Measurements from ENCODE around the gene ZNF423. TPM values are rescaled to one million over a fixed set of nuclear protein-coding genes. Genes with fewer than 3 reads are reported as not detected.

ZNF423 gene
- total RNA-seq, 1 donor from 2014 or later, result 10.6 TPM

DNA sequence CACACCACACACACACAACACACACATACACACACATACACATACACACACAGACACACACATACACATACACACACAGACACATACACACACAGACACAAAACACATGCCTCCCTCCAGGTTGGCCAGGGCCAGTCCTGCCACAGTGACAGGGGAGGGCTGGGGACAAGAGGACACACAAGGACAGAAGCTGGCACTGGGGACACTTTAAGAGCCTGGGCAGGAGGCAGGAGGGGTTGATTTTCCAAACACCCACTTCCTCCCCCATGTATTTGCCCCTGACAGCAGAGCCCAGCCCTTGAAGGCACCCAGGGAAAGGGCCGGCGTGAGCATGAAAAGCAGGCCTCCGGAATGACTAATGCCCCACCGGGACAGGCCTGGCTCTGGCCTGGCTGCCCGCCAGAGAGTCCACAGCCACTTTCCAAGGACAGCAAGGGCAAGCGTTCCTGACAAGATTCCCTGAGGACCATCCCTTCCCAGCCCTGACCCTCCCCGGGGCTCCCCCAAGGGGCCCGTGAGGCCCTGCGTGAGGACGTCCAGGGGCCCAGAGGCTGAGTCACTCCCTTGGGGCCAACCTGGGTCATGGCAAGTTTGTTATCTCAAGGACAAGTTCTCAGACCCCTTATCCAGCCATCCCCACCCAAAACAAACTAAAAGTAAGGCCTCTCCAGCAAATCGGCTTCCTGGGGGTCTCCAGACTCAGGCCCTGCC, 235.6 kb downstream of the ZNF423 start:
- H3K4me3 ChIP-seq (ENCODE audit: insufficient read depth, low read depth, low read length), result no peak overlapping the region
- peaks cover 2% of the 10 kb centered on the region for H3K36me3 Mint-ChIP-seq (ENCODE audit: low read depth, unreplicated experiment)
- H3K79me2 ChIP-seq (ENCODE audit: insufficient read depth, low read length), result no peaks in the 10 kb centered on the region
- H3K27me3 Mint-ChIP-seq (ENCODE audit: low read depth, unreplicated experiment), result peaks cover 2% of the 10 kb centered on the region
- peak overlapping the region; percentile 71 for H3K27ac ChIP-seq (ENCODE audit: low read depth, low read length)
- H3K4me3 Mint-ChIP-seq (ENCODE audit: unreplicated experiment), result no peak overlapping the region
- peak overlapping the region; percentile 42 for H2AFZ ChIP-seq (ENCODE audit: low read depth, low read length)
- peaks cover 3% of the 10 kb centered on the region for H3K4me1 Mint-ChIP-seq (ENCODE audit: low read depth, unreplicated experiment)
- no peak for TF ChIP-seq EZH2 (IDR thresholded peaks at IDR 0.05; ENCODE audit: insufficient read depth, low read length)
- TF ChIP-seq, protein P1, sequence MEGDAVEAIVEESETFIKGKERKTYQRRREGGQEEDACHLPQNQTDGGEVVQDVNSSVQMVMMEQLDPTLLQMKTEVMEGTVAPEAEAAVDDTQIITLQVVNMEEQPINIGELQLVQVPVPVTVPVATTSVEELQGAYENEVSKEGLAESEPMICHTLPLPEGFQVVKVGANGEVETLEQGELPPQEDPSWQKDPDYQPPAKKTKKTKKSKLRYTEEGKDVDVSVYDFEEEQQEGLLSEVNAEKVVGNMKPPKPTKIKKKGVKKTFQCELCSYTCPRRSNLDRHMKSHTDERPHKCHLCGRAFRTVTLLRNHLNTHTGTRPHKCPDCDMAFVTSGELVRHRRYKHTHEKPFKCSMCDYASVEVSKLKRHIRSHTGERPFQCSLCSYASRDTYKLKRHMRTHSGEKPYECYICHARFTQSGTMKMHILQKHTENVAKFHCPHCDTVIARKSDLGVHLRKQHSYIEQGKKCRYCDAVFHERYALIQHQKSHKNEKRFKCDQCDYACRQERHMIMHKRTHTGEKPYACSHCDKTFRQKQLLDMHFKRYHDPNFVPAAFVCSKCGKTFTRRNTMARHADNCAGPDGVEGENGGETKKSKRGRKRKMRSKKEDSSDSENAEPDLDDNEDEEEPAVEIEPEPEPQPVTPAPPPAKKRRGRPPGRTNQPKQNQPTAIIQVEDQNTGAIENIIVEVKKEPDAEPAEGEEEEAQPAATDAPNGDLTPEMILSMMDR (IDR thresholded peaks at IDR 0.05; ENCODE audit: insufficient read depth, low read depth, low read length), result no peak
- no peaks in the 10 kb centered on the region for H3K36me3 ChIP-seq (ENCODE audit: insufficient read depth, low read length)
- no peaks in the 10 kb centered on the region for H3K9me3 Mint-ChIP-seq (ENCODE audit: unreplicated experiment)
- H3K4me1 ChIP-seq (ENCODE audit: insufficient read depth, low read length), result peaks cover 24% of the 10 kb centered on the region
- H3K27ac Mint-ChIP-seq (ENCODE audit: unreplicated experiment), result peak overlapping the region; percentile 58
- FAIRE-seq (no peak), DNase-seq (ENCODE audit: low read depth) (peak; percentile 62)
- H4K20me1 ChIP-seq (ENCODE audit: insufficient read depth, low read length), result no peaks in the 10 kb centered on the region
- no peaks in the 10 kb centered on the region for H3K27me3 ChIP-seq (ENCODE audit: insufficient read depth, low read length)
- H3K9ac ChIP-seq (ENCODE audit: low read length), result peak overlapping the region; percentile 71
- H3K9me3 ChIP-seq (ENCODE audit: insufficient read depth, low read depth, low read length), result no peaks in the 10 kb centered on the region
- peak overlapping the region; percentile 68 for H3K4me2 ChIP-seq (ENCODE audit: low read length)

DNA sequence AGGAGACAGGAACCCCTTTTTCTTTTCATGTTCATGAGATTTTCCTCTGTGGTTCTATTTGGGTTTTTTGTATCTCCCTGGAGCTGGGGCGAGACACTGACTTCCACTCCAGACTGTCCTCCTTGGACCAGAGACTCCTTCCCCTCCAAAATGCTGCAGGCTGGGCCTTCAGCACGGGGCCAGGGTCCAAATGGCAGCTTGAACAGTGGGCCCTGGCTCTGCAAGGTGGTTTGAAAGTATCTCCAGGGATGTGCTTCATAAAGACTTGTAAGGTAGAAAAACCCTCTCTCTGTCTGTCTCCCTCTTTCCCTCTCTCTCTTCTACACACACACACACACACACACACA, 236.1 kb downstream of the ZNF423 start:
- Histone ChIP-seq H3K4me3 (ENCODE audit: insufficient read depth, low read depth, low read length) (no peak overlapping the region), H3K4me2 (ENCODE audit: low read length) (peak overlapping the region; percentile 68), H3K9ac (ENCODE audit: low read length) (peak overlapping the region; percentile 71), H3K27ac (ENCODE audit: low read depth, low read length) (peak overlapping the region; percentile 71), H3K79me2 (ENCODE audit: insufficient read depth, low read length) (no peaks in the 10 kb centered on the region), H3K4me1 (ENCODE audit: insufficient read depth, low read length) (peaks cover 24% of the 10 kb centered on the region), H4K20me1 (ENCODE audit: insufficient read depth, low read length) (no peaks in the 10 kb centered on the region), H3K9me3 (ENCODE audit: insufficient read depth, low read depth, low read length) (no peaks in the 10 kb centered on the region), H3K36me3 (ENCODE audit: insufficient read depth, low read length) (no peaks in the 10 kb centered on the region), H2AFZ (ENCODE audit: low read depth, low read length) (peak overlapping the region; percentile 42), H3K27me3 (ENCODE audit: insufficient read depth, low read length) (no peaks in the 10 kb centered on the region)
- peaks cover 2% of the 10 kb centered on the region for H3K27me3 Mint-ChIP-seq (ENCODE audit: low read depth, unreplicated experiment)
- H3K4me1 Mint-ChIP-seq (ENCODE audit: low read depth, unreplicated experiment), result peaks cover 3% of the 10 kb centered on the region
- H3K36me3 Mint-ChIP-seq (ENCODE audit: low read depth, unreplicated experiment), result peaks cover under 1% of the 10 kb centered on the region
- FAIRE-seq (no peak), DNase-seq (ENCODE audit: low read depth) (no peak)
- no peak overlapping the region for H3K27ac Mint-ChIP-seq (ENCODE audit: unreplicated experiment)
- H3K9me3 Mint-ChIP-seq (ENCODE audit: unreplicated experiment), result no peaks in the 10 kb centered on the region
- H3K4me3 Mint-ChIP-seq (ENCODE audit: unreplicated experiment), result no peak overlapping the region
- TF ChIP-seq, protein P1 (IDR thresholded peaks at IDR 0.05; ENCODE audit: insufficient read depth, low read depth, low read length), result no peak
- TF ChIP-seq EZH2 (IDR thresholded peaks at IDR 0.05; ENCODE audit: insufficient read depth, low read length), result no peak

DNA sequence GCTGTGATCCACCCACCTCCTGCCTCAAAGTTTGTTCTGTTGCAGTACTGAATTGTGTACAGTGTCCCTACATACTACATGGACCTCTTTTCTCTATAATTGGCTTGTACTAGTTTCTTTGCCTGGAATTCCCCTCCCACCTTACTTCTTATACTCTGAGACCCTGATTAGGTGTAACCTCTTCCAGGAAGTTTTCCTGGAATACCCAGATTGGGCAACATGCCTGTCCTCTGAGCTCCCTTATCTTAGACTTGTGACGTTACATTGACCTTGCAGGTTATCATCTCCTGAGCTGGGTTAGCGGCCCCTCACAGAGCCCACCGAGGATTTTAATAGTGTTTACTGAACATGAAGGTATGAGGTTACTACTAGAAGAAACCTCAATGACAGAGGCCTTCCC, 237.0 kb downstream of the ZNF423 start:
- no peak overlapping the region for H3K27ac Mint-ChIP-seq (ENCODE audit: unreplicated experiment)
- H3K27ac ChIP-seq (ENCODE audit: low read depth, low read length), result no peak overlapping the region

More for the DNA sequence above, 237.0 kb downstream of the ZNF423 start:
- peaks cover 24% of the 10 kb centered on the region for H3K4me1 ChIP-seq (ENCODE audit: insufficient read depth, low read length)
- H3K9me3 ChIP-seq (ENCODE audit: insufficient read depth, low read depth, low read length), result no peaks in the 10 kb centered on the region
- H3K4me3 ChIP-seq (ENCODE audit: insufficient read depth, low read depth, low read length), result no peak overlapping the region
- DNase-seq (ENCODE audit: low read depth) (no peak), FAIRE-seq (no peak)
- no peak overlapping the region for H3K9ac ChIP-seq (ENCODE audit: low read length)
- no peaks in the 10 kb centered on the region for H3K9me3 Mint-ChIP-seq (ENCODE audit: unreplicated experiment)
- no peak overlapping the region for H3K4me3 Mint-ChIP-seq (ENCODE audit: unreplicated experiment)
- H2AFZ ChIP-seq (ENCODE audit: low read depth, low read length), result no peak overlapping the region
- peaks cover 2% of the 10 kb centered on the region for H3K27me3 Mint-ChIP-seq (ENCODE audit: low read depth, unreplicated experiment)
- H3K36me3 ChIP-seq (ENCODE audit: insufficient read depth, low read length), result no peaks in the 10 kb centered on the region
- H3K36me3 Mint-ChIP-seq (ENCODE audit: low read depth, unreplicated experiment), result no peaks in the 10 kb centered on the region
- no peak for TF ChIP-seq EZH2 (IDR thresholded peaks at IDR 0.05; ENCODE audit: insufficient read depth, low read length)
- TF ChIP-seq, protein P1 (IDR thresholded peaks at IDR 0.05; ENCODE audit: insufficient read depth, low read depth, low read length), result no peak
- no peaks in the 10 kb centered on the region for H3K27me3 ChIP-seq (ENCODE audit: insufficient read depth, low read length)
- H3K79me2 ChIP-seq (ENCODE audit: insufficient read depth, low read length), result no peaks in the 10 kb centered on the region
- no peak overlapping the region for H3K4me2 ChIP-seq (ENCODE audit: low read length)
- peaks cover 3% of the 10 kb centered on the region for H3K4me1 Mint-ChIP-seq (ENCODE audit: low read depth, unreplicated experiment)
- H4K20me1 ChIP-seq (ENCODE audit: insufficient read depth, low read length), result no peaks in the 10 kb centered on the region

All from astrocyte (in vitro differentiated cells and primary cell).